RWPE1 (cell line): ENCODE results near the gene SNTG2.

Source experiments
- CTCF ChIA-PET: fragments of 350-600 bp; sonication (Branson Sonifier 250); formaldehyde crosslinking; extraction: SDS; loops from one replicate; lab custom pipeline; 2021; lab: Yijun Ruan, JAX
- POLR2A ChIA-PET: fragments of 400-600 bp; formaldehyde crosslinking; extraction: SDS; loops from one replicate; lab custom pipeline; 2020; ENCODE audit warnings: antibody characterized with exemption; ENCODE audit not compliant: low non-redundant PET; lab: Yijun Ruan, JAX
- DNase-seq: peaks from one replicate; pipeline ENCODE4 v3.0.0; 2012; ENCODE audit warnings: low spot score
- H3K27ac ChIP-seq: fragments of 450-650 bp; 2 replicates; pipeline ENCODE4 v1.5.1; 2017
- TF ChIP-seq, protein P1 (sequence below): fragments of 450-650 bp; conservative IDR thresholded peaks from 2 replicates; pipeline ENCODE4 v1.5.1; 2017; ENCODE audit warnings: low read depth, mild to moderate bottlenecking

Gene SNTG2

DNA sequence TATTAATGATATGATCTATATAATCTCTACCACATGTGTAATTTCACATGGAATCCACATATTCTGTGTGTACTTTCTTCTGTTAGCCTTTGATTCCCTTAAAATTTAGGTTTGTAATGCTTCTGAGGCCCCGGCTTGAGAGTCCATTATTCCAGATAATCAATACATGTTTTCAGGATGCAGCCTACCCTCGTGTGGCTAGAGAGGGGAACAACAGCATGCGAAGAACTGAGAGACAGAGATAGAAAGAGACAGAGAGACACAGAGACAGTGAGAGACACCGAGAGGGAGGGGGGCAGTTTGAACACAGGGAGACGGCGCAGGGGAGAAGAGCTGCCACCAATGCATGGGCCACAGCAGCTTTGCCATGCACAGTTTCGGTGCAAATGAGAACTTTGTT is 185.4 kb downstream of the SNTG2 start:
- H3K27ac ChIP-seq = no peak overlapping the region
- no peak for DNase-seq
- POLR2A ChIA-PET = no interaction called here
- TF ChIP-seq, protein P1, sequence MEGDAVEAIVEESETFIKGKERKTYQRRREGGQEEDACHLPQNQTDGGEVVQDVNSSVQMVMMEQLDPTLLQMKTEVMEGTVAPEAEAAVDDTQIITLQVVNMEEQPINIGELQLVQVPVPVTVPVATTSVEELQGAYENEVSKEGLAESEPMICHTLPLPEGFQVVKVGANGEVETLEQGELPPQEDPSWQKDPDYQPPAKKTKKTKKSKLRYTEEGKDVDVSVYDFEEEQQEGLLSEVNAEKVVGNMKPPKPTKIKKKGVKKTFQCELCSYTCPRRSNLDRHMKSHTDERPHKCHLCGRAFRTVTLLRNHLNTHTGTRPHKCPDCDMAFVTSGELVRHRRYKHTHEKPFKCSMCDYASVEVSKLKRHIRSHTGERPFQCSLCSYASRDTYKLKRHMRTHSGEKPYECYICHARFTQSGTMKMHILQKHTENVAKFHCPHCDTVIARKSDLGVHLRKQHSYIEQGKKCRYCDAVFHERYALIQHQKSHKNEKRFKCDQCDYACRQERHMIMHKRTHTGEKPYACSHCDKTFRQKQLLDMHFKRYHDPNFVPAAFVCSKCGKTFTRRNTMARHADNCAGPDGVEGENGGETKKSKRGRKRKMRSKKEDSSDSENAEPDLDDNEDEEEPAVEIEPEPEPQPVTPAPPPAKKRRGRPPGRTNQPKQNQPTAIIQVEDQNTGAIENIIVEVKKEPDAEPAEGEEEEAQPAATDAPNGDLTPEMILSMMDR = no peak
- CTCF ChIA-PET = interaction anchor here (0.7 kb wide), 1 partner anchor 423 kb away, joined by 3 read pairs; no protein-coding TSS in a partner anchor

- TF ChIP-seq, protein P1 = no peak
- ChIA-PET POLR2A (no interaction called here), CTCF (no interaction called here)
- no peak overlapping the region for H3K27ac ChIP-seq
- DNase-seq = no peak
Observed at GRCh38 chr2:1136846-1137245, 186.2 kb downstream of the SNTG2 start.

GRCh38 chr2:1137264-1137663 is 186.6 kb downstream of the SNTG2 start:
- CTCF ChIA-PET = no interaction called here
- TF ChIP-seq, protein P1 = no peak
- H3K27ac ChIP-seq = no peak overlapping the region
- POLR2A ChIA-PET = no interaction called here
- DNase-seq = no peak

GRCh38 chr2:1137913-1138391 is 187.3 kb downstream of the SNTG2 start:
- H3K27ac ChIP-seq = no peak overlapping the region
- TF ChIP-seq, protein P1 = no peak
- CTCF ChIA-PET = no interaction called here
- POLR2A ChIA-PET = no interaction called here
- no peak for DNase-seq

DNA sequence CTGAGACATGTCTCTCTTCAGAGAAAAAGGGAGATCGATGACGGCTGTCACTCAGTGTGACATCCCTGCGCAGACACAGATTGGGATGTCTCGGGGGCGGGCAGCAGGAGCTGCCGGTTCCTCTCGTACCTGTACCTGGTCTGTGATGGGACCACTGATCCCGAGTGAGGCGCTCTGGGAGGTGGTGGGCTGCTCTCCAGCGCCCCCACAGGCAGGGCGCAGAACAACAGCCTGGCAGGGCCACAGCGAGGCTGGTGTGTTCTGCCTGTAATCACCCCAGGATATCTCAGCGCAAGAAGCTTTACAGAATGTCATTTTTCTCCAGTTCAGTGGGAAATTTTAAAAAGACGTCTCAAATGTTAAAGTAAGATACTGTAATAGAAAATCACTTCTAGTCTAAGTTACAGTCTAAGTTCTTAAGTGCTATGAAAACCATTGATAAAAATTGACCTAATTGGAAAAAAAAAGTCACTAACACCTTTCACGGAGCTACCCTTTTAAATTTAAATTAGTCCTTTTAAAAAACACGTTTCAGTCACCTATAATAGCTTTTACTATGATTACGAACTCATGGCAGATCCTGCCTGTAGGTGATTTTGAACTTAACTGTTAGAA is 189.8 kb downstream of the SNTG2 start:
- peak; percentile 45 for DNase-seq
- CTCF ChIA-PET = interaction anchor here (0.5 to 2.3 kb wide), 8 partner anchors 9 to 1025 kb away, joined by 3 to 9 read pairs (median 3); no protein-coding TSS in a partner anchor
- POLR2A ChIA-PET = no interaction called here

GRCh38 chr2:1141079-1141478 is 190.4 kb downstream of the SNTG2 start:
- H3K27ac ChIP-seq = no peak overlapping the region
- ChIA-PET POLR2A (no interaction called here), CTCF (interaction anchor here (0.6 to 2.3 kb wide), 8 partner anchors 10 to 1026 kb away, joined by 3 to 9 read pairs (median 3); no protein-coding TSS in a partner anchor)
- no peak for DNase-seq
- TF ChIP-seq, protein P1 = no peak

More for the DNA sequence above, 189.8 kb downstream of the SNTG2 start:
- H3K27ac ChIP-seq = no peak overlapping the region
- TF ChIP-seq, protein P1 = peak; percentile 87
